Measurements from ENCODE around the gene TPO. TPM values are rescaled to one million over a fixed set of nuclear protein-coding genes. Genes with fewer than 3 reads are reported as not detected.

The TPO gene
- polyA plus RNA-seq, 12 donors = 0.21 to 0.79 (median 0.30) TPM; not detected in 3

DNA sequence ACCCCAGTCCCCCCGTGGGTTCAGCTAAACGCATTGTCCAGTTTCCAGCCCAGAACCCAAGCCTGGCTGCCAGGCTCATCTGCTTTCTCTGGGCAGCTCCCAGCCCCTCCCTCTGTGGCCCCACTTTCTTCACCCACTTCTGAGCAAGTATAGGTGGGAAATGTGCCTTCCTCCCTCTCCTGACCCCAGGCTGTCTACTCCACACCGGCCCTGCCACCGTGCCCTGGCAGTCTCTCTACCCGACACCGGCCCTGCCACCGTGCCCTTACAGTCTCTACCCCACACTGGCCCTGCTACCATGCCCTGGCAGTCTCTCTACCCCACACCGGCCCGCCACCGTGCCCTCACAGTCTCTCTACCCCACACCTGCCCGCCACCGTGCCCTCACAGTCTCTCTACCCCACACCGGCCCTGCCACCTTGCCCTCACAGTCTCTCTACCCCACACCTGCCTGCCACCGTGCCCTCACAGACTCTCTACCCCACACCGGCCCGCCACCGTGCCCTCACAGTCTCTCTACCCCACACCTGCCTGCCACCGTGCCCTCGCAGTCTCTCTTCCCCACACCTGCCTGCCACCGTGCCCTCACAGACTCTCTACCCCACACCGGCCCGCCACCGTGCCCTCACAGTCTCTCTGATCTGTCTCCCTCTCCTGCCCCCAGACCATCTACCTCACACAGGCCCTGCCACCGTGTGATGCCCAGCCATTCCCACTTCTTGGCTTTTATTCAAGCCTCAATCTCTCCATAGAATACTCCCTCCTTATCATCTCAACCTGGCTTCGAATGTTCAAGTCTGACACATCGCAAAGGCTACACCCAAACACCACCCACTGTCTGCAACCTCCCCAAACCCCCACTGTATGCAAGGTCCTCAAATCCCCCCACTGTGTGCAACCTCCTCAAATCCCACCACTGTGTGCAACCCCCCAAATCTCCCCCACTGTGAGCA lies 108.9 kb downstream of the TPO start:
- DNase-seq = no peak

DNA sequence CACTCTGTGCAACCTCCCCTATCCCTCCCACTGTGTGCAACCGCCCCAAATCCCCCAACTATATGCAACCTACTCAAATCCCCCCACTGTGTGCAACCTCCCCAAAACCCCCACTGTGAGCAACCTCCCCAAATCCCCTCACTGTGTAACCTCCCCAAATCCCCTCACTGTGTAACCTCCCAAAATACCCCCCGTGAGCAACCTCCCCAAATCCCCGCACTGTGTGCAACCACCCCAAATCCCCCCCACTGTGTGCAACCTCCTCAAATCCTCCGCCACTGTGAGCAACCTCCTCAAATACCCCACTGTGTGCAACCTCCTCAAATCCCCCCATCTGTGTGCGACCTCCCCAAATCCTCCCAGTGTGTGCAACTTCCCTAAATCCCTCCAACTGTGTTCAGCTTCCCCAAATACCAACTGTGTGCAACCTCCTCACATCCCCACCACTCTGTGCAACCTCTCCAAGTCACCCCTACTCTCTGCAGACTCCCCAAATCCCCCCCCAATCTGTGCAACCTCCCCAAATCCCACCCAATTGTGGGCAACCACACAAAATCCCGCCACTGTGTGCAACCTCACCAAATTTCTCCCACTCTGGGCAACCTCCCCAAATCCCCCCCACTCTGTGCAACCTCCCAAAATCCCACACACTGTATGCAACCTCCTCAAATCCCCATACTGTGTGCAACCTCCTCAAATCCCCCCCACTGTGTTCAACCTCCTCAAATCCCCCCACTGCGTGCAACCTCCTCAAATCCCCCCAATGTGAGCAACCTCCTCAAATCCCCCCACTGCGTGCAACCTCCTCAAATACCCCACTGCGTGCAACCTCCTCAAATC lies 114.1 kb downstream of the TPO start:
- no peak for DNase-seq

DNA sequence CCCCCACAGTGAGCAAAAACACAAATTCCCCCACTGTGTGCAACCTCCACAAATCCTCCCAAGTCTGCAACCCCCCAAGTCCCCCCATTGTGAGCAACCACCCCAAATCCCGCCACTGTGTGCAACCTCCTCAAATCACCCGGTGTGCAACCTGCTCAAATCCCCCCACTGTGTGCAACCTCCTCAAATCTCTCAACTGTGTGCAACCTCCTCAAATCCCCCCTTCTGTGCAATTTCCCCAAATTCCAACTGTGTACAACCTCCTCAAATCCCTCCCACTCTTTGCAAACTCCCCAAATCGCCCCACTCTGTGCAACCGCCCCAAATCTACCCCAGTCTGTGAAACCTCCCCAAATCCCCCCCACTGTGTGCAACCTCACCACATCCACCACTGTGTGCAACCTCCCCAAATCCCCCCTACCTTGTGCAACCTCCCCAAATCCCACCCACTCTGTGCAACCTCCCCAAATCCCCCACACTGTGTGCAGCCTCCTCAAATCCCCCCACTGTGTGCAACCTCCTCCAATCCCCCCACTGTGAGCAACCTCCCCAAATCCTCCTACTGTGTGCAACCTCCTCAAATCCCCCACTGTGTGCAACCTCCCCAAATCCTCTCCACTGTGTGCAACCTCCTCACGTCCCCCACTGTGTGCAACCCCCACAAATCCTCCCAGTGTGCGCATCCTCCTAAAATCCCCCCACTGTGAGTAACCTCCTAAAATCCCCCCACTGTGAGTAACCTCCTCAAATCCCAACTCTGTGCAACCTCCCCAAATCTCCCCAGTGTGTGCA lies 115.2 kb downstream of the TPO start:
- no peak for DNase-seq

DNA sequence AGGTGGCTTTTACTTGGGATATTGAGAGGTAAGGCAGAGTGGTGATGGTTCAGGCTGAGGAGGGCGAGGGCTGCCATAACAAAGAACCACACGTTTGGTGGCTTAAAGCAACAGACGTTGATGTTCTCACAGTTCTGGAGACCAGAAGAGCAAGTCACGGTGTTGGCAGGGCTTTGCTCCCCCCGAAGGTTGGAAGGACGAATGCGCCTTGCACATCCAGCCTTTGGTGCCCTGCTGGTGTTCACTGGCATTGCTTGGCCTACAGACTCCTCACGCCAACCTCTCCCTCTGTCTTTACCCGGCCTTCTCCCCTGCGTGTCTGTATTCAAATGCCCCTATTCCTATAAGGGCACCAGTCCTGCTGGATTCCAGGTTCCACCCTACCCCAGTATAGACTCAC lies 125.4 kb downstream of the TPO start:
- DNase-seq = no peak

DNA sequence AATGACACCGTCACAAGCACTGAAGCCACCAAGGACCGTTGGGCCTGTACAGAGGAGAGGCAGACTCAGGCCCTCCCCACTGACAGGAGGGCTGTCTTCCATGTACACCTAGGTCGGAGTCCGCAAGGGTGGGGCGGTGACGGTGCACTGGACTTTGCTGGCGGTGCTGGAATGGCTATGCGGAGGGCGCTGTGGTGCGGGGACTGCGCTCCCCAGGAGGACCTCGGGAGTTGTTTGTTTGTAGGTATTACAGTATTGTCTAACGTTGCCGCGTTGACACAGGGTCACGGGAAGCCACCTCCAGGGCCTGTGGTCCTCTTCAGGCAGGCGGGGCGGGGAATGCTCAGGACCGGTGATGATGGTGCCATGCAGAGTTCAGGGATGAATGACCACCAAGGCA lies 126.2 kb downstream of the TPO start:
- no peak for DNase-seq

DNA sequence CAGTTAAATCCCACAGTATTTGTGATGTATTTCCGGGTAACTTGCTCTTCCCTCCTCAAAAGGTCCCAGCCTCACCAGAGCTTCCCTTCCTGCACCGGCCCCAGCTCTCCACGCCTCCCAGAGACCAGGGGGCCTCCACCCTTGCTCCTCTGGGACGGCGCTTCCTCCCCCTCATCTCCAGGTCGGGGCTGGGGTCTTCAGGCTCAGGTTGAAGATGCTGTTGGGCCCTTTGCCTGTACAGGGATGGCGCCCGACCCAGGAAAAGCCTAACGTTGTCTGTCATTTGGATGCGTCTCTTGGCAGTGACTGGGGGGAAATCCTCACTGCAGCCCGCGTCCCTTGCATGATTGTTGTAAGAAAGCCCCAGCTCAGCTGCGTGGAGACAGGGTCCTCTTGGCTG lies 126.7 kb downstream of the TPO start:
- no peak for DNase-seq

DNA sequence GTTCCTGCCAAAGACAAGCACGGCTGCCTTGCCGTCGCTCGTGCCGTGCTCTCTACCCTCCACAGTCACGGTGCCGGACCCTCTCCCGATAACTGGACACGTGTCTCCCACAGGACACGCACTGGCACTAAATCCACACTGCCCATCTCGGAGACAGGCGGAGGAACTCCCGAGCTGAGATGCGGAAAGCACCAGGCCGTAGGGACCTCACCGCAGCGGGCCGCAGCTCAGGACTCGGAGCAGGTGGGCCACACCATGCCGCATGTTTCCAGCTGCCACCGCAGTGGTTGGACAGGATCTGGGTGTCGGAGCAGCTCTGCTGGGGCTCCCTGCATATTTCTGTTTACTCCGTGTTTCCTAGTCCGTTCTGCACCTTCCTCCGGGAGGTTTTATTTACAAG lies 127.2 kb downstream of the TPO start:
- no peak for DNase-seq

DNA sequence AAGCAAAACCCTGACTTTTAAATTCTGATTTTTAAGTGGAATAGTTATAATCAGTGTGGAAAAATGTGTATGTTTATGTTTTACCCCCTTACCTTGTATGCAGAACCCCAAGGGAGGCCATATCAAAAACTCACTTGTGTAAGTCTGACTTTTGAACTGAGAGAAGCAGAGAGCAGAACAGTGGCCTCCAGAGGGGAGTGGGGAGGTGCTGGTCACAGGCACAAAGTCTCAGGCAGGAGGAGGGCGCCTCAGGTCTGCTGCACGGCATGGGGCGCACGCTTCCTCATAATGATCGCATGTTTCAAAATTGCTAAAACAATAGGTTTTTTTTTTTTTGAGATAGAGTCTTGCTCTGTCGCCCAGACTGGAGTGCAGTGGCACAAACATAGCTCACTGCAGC lies 127.8 kb downstream of the TPO start:
- DNase-seq = no peak

DNA sequence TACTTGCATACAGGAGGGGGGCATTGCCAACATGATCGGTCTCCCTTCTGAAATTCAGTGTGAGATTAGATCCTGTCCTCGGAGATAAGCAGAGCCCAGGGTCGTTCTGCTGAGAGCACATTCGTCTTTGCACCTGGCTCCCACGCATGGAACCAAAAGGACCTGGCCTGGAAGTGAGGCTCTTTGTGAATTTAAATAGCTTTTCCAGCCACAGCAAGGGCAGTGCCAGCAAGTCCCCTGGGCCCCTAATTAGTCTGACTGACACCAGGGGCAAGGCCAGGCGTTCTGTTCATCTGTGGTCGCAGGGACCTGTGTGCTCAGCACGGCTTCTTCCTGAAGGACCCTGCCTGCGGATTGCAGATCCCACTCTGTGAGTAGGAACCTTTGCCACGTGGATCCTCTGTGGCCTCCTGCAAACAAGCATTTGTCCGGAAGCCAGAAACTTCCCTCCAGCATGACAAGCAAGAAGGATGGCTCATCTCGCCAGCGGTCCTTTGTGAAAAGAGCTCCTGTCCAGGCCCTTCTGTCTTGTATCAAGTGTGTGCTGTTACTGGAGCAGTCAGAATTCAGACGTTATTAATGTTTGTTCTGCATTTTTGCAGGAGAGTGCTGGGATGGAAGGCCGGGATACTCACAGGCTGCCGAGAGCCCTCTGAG lies 128.7 kb downstream of the TPO start:
- DNase-seq = no peak

DNA sequence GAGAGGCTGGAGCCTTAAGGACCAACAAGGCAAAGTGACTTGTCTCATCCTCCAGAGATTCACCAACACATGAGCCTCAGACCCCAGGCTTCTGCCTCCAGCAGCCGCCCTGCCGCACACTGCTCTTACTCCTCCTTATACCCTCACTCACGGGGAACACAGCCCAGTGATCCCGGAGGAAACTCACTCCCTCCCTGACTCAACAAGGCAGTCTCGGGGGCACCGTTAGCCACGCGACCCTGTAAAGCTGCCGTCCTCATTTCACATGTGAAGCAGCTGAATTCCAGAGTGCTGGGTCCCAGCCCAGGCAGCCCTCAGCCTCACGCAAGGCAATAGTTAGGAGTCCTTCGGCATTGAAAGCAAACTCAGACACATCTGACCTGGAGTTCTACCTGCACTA lies 129.7 kb downstream of the TPO start:
- DNase-seq = no peak

DNA sequence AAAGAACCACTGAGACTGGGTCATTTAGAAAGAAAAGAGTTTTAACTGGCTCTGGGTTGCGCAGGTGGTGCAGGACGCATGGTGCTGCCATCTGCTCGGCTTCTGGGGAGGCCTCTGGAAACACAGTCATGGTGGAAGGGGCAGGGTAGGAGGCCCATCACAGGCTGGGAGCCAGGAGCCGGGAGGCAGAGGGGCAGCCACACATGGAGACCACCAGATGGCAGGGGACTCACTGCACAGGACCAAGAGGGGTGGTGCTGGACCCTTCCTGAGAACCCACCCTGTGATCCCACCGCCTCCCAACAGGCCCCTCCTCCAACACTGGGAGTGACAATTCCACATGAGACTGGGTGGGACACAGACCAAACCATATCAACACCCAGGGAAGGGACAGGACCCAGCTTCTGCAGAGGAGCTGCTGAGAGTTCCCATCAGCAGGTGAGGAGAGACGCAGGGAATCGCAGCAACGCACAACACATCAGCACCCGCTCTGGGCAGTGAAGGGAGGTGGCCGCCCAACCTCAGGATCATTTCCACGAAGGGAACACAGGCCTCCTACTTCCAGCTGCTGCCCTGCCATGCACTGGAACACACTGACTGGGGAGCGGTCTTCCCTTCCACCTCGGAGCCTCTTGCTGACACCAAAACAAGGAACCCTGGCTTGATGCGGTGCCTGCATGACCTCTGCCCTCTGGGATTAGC lies 130.7 kb downstream of the TPO start:
- DNase-seq = no peak

DNA sequence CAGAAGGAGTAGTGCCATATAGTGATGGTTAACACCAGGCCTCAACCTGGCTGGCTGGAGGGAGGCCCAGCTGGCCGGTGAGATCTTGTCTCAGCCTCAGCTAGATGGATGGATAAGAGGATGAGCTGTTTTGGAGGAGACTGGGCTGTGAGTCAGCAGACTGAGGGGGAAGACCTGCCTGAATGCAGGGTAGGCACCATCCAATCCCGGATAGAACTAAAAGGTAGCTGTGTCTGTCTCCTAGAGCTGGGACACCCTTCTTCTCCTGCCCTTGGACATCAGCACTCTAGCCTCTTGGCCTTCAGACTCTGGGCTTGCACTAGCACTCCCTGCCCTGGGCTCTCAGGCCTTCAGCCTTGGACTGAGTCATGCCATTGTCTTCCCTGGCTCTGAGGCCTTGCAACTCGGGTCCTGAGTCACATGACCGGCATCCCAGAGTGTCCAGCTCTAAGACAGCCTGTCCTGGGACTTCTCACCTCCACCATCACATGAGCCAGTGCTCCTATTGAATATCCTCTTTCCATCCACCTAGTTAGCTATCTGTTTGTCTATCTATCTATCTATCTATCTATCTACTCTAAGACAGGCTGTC lies 131.3 kb downstream of the TPO start:
- DNase-seq = no peak

DNA sequence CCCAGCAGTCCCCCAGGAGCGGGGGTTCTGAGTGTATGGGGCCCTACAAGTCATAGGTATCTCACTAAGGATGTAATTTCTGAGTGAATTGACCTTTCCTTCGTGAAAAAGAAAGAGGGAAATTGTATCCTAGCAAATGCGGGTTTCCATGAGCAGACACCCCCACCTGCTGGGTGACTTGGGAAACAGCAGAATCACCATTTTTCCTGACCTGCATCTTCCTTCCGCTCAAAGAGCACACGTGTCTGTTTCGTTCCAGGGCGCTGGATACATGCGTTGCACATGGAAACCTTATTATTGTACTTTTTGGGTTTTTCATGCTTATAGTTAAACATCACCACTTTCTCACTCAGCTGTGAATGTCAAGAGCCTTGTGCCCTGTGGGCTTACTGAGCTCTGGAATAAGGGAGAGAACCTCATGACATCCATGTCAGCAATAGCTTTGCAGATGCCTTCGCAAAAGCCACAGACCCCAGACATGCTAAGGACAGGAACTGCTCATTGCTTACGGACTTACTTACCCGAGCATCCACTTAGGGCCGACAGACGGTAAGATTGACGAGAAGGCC lies 132.8 kb downstream of the TPO start:
- peak; percentile 59 for DNase-seq

DNA sequence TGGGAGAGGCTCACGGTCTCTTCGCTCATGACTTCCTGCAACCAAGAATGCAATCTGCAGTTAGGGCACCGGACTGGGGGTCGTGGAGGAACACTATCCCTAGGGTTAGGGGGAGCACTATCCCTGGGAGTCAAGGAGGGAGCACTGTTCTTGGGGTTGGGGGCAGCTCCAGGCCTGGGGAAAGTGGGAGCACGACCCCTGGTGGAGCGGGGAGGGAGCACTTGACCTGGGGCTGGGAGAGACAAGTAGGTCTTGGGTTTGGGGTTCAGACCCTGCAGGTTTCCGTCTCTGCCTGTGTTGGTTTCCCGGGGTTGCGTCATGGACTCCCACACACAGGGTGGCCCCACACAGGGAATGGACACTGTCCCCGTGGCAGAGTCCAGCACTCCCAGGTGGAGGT lies 133.6 kb downstream of the TPO start:
- DNase-seq = no peak

DNA sequence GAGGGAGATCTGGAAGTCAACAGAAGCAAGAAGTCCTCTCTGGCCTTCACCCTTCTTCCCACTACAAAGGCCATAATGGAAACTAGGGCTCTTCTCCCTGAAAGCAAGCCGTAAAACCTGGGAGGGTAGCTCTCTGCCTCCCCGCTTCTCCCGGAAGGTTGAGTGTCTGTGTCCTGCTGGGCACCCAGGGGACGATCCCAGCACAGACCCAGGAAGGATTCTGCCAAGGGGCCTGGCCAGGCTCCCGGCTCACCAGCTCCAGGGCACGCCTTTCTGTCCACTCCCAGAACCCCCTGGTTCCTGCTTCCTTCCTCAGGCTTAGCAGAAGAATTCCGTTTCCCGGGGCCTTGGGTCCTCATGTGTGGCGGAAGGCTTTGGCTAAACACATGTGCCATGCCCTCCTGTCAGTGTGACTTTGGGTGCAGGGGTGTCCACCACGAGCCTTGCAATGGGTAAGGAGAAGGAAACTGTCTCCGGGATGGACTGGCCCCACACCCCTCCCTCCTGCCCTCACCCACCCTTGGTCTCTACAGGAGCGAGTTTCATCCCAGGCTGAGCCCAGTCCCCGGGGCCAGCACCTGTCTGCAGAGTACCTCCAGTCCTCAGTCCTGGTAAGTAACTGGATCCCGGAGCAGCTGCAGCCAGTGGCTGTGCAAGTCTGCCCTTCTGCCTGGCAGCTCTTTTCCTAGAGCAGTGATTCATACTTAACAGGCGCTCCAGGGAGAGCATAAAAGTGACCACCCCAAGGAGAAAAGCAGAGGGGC lies 135.8 kb downstream of the TPO start:
- DNase-seq = no peak

DNA sequence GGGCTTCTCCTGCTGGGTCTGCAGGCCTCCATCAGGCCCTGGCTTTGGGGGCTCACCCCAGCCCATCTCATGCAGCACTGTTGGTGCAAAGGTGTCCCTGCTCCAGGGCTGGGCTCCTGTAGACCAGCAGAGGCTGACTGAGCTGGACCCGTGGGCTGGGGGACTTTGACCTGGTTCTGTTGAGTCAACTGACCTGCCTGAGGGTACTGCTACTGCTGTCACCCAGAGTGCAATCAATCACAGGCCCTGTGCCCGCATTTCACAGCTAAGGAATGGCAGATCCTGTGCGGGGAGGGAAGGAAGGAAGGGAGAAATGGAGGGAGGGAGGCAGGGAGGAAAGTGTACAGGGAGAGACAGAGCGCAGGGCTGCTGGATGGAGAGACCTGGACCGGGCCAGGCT lies 136.8 kb downstream of the TPO start:
- no peak for DNase-seq

DNA sequence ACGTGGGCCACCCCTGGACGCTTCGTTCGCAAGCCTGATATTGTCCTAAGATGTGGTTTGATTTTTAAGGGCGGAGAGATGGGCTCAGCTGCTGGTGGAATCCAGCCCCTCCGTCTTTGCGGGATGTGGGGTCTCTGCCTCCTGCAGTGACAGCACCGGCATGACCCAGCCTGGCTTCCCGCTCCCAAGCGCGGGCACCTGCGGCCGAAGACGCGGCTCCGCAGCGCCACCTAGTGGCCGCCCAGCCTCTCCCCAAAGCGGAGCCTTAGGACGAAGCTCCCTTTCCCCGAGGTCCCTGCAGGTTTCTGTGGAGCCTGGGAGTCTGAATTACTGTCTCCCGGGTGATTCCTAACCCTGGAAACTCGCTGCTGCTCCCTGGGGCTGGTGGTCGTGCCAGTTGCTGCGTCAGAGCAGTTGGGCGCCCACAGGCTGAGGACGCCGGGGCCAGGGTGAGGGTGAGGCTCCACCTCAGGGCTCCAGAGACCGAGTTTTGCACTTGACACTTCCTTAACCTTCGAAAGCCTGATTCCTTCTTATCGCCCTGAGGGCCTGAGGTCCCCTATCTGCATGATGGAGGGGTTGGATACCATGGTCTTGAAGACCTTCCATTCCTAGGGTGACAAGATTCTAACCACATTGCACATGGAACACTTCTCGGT lies 137.5 kb downstream of the TPO start:
- peak; percentile 45 for DNase-seq

DNA sequence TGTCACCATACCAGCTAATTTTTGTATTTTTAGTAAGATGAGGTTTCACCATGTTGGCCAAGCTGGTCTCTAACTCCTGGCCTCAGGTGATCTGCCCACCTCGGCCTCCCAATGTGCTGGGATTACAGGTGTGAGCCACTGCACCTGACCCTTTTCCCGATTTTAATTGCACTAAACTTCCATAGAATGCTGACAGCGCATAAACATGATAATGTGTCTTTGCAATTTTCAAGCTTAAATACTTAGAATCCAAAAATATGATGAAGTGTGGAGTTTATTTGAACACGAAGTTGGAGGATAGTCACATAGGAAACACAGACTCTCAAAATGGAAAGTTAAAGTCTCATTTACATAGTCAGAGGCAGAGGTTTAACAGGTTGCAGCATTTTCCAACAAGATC lies 138.6 kb downstream of the TPO start:
- no peak for DNase-seq

DNA sequence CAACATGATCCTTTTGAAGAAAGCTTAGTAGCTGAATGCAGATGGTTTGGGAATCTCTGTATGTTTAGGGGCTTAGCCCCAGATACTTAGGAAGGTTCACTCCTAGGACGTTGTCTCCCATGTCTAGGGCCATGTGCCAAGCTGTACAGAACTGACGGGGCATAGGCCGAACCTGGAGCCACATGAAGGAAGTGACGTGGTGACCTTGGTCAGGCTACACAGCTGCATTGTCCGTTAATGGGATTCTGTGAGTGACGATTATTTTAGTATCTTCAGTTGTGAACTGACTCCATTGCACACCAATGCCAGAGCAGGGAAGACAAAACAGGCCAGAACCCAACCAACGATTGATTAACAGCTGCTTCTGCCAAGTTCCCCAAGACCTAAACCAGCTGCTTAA lies 139.3 kb downstream of the TPO start:
- DNase-seq = no peak
